Fibroblast of skin of back (primary cell): ENCODE results near the gene SPATA31C1.
A peak's percentile ranks its signal among the peaks of the same experiment; 100 is the strongest.
"Not testable (repeated sequence)": the region's sequence is repeated elsewhere in the genome, so short reads cannot be mapped to it uniquely, and the experiment has no call there.

Experiments used
- DNase-seq: peaks from one replicate; pipeline ENCODE4 v3.0.0-alpha.2; 2013

Gene SPATA31C1

GRCh38 chr9:87886933-87887505 lies 30.7 kb upstream of the SPATA31C1 start:
- DNase-seq: no peak

GRCh38 chr9:87887661-87888480 lies 29.9 kb upstream of the SPATA31C1 start:
- no peak for DNase-seq

- DNase-seq: no peak
These were observed 29.3 kb upstream of the SPATA31C1 start for GRCh38 chr9:87888501-87888900.

GRCh38 chr9:87889065-87889881 lies 28.5 kb upstream of the SPATA31C1 start:
- DNase-seq: no peak

GRCh38 chr9:87889882-87890252 lies 27.9 kb upstream of the SPATA31C1 start:
- DNase-seq: no peak

- no peak for DNase-seq
These were observed 26.9 kb upstream of the SPATA31C1 start for GRCh38 chr9:87890837-87891236.

GRCh38 chr9:87891754-87892153 lies 26.0 kb upstream of the SPATA31C1 start:
- no peak for DNase-seq

- no peak for DNase-seq
These were observed 24.8 kb upstream of the SPATA31C1 start for GRCh38 chr9:87892956-87893355.

- peak; percentile 37 for DNase-seq
These were observed 22.6 kb upstream of the SPATA31C1 start for GRCh38 chr9:87894998-87895625.

- no peak for DNase-seq
These were observed 20.9 kb upstream of the SPATA31C1 start for GRCh38 chr9:87896891-87897290.

GRCh38 chr9:87898151-87898550 lies 19.6 kb upstream of the SPATA31C1 start:
- DNase-seq: peak; percentile 38

GRCh38 chr9:87902371-87902770 lies 15.4 kb upstream of the SPATA31C1 start:
- not testable (repeated sequence) for DNase-seq

- DNase-seq: no peak
These were observed 8.3 kb upstream of the SPATA31C1 start for GRCh38 chr9:87909310-87910041.

GRCh38 chr9:87910821-87911220 lies 6.9 kb upstream of the SPATA31C1 start:
- no peak for DNase-seq

GRCh38 chr9:87919013-87919412 lies 1.3 kb downstream of the SPATA31C1 start:
- DNase-seq: not testable (repeated sequence)

- DNase-seq: not testable (repeated sequence)
These were observed 3.8 kb downstream of the SPATA31C1 start for GRCh38 chr9:87921561-87921960.

- DNase-seq: not testable (repeated sequence)
These were observed 5.2 kb downstream of the SPATA31C1 start for GRCh38 chr9:87923012-87923411.

GRCh38 chr9:87924851-87925250 lies 7.1 kb downstream of the SPATA31C1 start:
- DNase-seq: not testable (repeated sequence)

- DNase-seq: not testable (repeated sequence)
These were observed 11.4 kb downstream of the SPATA31C1 start for GRCh38 chr9:87929152-87929551.

GRCh38 chr9:87934444-87934843 lies 16.7 kb downstream of the SPATA31C1 start:
- not testable (repeated sequence) for DNase-seq

GRCh38 chr9:87937352-87937751 lies 19.6 kb downstream of the SPATA31C1 start:
- not testable (repeated sequence) for DNase-seq

- not testable (repeated sequence) for DNase-seq
These were observed 20.2 kb downstream of the SPATA31C1 start for GRCh38 chr9:87937918-87938317.
